HL-60/S4 (cell line): ENCODE results near the gene MYL4.
"Not testable (repeated sequence)": the region's sequence is repeated elsewhere in the genome, so short reads cannot be mapped to it uniquely, and the experiment has no call there.

Experiments
- in situ Hi-C: fragments of 300-500 bp; cut with MboI; formaldehyde crosslinking; loops from 2 replicates; pipeline ENCODE4 v1.14.3; 2022; ENCODE audit warnings: low sequenced_read_pairs

Gene MYL4

DNA sequence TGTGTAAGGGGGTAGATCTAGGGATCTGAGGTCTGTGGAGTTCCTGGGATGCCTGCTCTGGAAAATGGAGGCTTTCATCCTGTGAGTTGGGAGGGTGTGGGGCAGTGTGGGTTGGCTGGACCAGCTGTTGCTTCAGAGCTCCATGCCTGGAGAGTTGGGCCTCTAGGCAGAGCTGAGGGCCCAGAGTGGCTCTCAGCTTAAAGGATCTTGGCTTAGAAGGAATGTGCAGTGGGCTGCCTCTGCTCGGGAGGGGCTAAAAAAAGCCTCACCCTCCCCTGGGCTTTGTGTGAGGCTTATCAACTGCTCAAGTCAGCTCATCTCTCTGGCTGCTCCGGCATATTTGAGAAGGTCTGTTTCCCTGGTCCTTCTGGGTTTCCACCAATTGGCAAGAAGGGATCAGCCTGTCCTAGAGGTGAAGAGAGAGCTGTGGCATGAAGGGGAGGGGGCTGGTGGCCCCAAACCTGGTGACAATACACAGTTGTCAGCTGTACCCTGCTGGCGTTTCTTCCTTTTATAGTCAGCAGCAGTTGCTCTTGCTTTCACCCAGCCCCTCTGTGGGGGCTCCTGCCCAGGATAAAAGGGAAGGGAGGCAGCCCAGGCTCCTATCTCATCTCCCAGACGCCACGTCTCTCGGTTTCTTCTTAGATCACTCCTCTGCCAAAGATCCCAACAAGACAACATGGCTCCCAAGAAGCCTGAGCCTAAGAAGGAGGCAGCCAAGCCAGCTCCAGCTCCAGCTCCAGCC lies at the start of gene MYL4:
Gene MYL4 (plus strand): TSS at position 605 of the 745 bp plus-strand sequence. CDS start 75 bp downstream, at position 680.
- in situ Hi-C loops = no loop called here

DNA sequence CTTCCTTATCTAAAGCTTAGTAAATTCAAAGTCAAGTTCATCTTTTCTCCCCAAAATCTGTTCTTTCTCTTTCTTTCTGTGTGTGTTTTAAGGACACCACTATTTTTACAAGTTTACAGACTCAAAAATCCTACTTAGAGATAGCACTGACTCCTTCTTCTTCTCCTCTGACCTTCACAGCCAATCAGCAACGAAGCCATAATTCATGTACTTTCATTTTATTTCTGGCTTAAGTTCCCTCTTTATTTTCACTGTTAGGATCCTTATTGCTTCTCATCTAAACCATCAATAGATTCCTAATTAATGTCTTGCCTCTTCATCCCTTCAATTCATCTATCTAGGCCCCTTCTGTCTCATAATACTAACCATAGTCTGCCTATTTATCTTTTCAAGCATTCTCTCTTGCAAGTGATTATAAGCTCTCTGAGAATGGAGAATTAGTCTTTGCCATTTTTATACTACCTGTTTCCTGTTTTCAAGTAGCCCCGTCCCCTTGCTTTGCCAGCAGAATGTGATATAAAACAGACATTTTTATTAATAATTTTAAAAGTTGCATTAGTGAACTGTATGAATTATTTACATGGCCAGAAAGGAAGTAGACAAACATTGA lies 47.0 kb upstream of the MYL4 start:
- in situ Hi-C loops = no loop called here

DNA sequence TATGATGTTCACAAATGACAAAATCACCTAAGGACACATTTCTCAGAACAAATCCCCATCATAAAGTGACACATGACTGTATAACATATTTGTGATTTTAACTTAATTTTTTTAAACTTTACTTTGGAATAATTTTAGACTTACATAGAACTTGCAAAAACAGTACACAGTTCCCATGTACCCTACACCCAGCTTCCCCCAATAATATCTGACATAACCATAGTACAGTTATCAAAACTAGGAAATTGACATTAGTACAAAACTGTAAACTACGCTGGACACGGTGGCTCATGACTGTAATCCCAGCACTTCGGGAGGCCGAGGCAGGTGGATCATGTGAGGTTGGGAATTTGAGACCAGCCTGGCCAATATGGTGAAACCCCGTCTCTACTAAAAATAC lies 44.9 kb upstream of the MYL4 start:
- in situ Hi-C loops = no loop called here

DNA sequence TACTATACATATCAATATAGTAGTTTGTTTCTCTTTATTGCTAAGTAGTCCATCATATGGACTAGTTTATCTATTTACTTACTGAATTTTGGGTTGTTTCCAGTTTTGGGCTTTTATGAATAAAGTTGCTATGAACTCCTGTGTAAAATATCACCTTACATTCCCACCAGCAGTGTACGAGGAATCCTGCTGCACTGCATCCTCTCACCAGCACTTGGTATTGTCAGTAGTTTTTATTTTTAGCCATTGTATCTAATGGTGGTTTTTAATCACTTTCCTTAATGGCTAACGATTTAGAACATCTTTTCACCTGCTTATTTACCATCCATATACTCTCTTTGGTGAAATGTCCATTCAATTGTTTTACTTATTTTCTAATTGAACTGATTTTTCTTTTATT lies 44.0 kb upstream of the MYL4 start:
- in situ Hi-C loops = no loop called here

DNA sequence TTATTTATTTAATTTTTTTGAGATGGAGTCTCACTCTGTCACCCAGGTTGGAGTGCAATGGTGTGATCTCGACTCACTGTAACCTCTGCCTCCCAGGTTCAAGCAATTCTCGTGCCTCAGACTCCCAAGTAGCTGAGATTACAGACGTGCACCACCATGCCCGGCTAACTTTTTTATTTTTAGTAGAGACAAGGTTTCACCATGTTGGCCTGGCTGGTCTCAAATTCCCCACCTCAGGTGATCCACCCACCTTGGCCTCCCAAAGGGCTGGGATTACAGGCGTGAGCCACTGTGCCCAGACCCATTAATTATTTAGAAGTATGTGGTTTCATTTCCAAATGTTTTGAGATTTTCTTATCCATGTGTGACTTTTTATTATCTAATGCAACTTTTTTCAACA lies 42.3 kb upstream of the MYL4 start:
- in situ Hi-C loops = not testable (repeated sequence)

DNA sequence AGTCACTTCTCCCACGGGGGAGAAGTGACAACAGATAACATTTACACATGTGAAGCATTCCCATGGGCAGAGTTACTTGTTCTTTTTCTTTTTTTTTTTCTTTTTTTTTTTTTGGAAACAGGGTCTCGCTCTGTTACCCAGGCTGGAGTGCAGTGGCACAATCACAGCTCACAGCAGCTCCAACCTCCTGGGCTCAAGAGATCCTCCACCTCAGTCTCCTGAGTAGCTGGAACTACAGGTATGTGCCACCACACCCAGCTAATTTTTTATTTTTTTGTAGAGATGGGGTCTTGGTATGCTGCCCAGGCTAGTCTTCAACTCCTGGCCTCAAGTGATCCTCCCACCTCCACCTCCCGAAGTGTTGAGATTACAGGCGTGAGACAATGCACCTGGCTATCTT lies 40.3 kb upstream of the MYL4 start:
- in situ Hi-C loops = not testable (repeated sequence)

DNA sequence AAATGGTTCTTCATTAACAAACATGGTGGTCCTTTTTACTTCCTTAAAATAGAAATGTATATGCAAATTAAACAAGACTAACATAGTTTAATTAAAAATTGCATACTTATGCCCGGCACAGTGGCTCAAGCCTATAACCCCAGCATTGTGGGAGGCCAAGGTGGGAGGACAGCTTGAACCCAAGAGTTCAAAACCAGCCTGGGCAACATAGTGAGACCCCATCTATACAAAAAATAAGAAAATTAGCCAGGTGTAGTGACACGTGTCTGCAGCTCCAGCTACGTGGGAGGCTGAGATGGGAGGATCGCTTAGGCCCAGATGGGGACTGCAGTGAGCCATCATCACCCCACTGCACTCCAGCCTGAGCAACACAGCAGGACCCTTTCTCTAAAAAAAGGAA lies 38.4 kb upstream of the MYL4 start:
- in situ Hi-C loops = no loop called here

DNA sequence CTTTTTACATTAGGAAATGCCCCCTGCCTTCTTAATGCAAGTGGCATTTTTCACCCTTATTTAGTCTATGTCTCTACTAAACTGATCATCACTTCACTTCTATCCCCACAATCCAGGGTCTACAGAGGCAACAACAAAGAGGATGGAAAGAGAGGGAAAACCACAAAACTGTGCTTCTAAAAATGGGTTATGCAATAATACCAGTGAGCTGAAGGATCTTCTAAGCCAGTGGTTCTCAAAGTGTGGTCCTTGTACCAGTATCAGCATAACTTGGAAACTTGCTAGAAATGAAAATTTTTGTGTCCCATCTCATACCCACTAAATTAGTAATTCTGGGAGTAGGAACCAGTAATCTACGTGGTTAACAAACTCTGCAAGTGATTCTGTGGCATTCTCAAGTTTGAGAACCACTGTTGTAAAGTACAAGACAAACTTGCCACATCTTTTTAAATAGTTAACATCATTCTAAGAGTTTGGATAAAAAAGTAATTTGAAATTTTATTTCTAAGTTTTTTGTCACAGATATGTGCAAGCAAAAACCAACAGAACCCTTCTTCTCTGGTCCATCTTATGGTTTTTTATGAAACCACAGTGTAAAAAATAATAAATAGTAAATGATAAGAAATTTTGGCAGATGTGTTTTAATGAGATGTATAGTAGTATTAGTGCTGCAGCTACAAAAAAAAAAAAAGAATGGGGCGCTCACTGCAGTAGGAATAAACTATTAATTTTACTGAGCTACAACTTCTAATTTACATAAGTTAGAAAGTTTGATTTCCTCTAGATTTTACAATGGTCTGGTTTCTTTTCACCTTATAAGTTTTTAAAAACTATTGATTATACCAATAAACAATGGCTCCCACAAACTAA lies 36.2 kb upstream of the MYL4 start:
- in situ Hi-C loops = no loop called here

DNA sequence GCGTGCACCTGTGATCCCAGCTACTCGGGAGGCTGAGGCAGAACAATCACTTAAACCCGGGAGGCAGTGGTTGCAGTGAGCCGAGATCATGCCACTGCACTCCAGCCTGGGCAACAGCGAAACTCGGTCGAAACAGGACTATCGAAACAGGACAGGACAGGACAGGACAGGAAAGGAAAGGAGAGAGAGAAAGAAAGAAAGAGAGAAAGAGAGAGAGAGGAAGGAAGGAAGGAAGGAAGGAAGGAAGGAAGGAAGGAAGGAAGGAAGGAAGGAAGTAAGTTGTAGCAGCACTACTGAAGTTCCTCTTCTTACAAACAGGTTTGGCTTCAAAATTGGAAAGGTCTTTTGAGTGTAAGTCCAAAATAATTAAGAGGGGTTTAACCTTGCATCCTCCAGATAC lies 34.3 kb upstream of the MYL4 start:
- in situ Hi-C loops = not testable (repeated sequence)

DNA sequence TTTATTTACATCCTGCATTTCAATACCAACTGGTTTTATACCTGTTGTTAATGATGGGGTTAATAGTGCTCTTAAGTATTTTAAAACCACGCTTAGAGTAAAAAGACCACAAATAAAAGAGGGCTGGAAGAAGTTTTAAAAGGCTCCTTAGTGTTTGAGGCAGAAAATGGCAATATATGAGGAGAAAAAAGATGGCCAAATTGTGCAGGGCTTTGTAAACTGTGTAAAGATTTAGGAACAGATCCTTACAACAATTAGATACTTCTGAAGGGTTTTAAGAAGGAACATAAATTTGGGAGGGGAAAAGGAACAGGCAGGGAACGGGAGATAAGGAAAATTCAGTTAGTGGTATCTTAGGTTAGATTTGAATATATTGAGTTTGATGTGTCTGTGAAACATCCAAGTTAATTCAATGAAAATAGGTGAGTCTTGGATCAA lies 32.7 kb upstream of the MYL4 start:
- in situ Hi-C loops = no loop called here

DNA sequence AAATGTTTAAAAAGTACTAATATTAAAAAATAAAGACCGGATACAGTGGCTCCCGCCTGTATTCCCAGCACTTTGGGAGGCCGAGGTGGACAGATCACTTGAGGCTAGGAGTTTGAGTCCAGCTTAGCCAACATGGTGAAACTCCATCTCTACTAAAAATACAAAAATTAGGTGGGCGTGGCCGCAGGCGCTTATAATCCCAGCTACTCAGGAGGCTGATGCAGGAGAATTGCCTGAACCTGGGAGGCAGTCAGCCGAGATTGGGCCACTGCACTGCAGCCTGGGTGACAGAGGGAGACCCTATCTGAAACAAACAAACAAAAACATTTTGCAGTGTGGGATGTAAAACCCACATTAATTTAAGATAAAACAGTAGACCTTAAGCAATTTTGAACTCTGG lies 31.9 kb upstream of the MYL4 start:
- in situ Hi-C loops = no loop called here

DNA sequence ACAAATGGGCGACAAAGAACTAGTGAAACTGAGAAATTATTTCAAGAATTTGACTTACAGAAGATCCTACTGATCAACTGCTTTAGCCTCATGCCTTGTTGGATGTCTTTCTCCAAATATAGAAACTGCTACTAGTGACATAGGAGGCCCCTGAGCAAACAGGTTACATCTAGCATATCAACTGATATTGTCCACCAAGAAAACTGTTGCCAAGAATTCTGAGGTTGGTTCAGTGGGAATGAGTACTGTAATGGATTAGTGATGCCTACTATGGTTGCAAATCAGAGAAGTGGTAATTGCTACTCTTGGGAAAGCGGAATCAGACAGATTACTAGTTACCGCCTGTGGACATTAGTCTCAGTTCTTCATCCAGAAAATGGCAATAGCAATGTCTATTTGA lies 30.0 kb upstream of the MYL4 start:
- in situ Hi-C loops = no loop called here

DNA sequence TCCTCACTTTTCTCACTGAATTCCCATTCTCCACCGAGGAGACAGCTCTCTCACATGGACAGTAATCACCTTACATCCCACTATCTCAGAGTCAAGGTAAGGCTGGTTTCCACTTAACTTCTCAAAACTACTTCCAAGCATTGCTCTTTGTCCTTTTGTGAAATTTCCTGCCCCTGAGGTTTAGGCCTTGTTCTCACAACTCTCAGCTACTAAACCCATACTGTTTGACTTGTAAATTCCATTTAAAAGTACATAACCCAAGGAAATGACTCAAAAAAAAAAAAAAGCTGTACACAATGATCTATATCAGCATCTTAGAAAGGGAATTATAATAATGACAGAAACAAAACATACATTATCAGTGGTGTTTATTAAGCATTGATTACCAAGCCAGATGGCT lies 28.8 kb upstream of the MYL4 start:
- in situ Hi-C loops = no loop called here

DNA sequence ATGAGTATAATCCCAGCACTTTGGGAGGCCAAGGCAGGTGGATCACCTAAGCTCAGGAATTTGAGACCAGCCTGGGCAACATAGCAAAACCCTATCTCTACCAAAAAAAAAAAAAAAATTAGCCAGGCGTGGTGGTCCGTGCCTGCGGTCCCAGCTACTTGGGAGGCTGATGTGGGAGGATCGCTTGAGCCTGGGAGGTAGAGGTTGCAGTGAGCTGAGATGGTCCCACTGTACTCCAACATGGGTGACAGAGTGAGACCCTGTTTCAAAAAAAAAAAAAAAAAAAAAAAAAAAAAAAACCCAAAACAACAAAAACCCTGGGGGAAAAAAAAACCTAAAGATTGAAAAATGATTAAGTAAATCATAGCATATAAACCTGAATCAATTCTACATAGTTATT lies 28.2 kb upstream of the MYL4 start:
- in situ Hi-C loops = not testable (repeated sequence)

DNA sequence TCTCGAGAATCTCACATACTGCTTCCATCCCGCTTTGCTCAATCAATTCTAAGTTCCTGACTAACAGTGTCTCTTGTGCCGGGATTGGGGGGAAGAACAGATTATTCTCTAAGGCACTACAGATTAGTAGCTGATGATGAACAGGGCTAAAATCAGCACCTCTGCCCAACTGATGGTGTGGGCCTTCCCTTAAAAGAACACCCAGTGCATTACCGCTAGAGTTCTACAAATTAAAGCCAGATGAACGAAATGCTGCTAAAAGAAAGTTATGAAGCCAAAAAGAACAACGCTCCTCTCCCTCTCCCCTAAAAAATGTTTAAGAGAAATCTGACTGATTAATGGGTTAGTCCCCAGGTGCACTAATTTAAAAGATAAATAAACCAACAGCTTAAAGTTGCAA lies 24.5 kb upstream of the MYL4 start:
- in situ Hi-C loops = no loop called here

DNA sequence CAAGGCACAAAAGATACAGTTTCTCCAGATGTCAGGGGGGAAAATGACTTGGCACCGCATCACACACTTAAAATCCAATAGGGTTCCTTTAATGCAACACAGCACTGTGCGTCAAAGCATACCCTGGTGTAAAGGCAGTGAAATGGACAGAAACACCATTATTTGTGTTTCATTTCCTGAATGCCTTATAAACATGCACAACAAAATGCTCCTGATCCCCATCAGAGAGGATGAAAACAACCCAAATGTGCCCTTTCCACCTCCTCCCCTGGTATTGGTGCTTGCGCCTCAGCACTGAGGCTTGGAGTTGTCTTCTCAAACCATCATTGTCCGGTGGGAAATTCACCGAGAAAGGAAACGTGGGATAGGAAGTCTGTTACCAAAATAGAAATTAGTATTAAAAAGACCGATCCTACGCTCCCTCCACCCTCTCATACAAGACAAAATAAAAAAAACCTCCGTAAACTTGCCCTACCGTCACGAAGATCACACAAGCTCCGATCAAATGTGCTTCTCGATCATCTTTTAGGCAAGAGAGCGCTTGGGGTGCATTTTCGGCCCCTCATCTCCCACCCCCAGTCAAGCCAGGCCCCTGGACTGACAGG lies 20.8 kb upstream of the MYL4 start:
- in situ Hi-C loops = no loop called here

DNA sequence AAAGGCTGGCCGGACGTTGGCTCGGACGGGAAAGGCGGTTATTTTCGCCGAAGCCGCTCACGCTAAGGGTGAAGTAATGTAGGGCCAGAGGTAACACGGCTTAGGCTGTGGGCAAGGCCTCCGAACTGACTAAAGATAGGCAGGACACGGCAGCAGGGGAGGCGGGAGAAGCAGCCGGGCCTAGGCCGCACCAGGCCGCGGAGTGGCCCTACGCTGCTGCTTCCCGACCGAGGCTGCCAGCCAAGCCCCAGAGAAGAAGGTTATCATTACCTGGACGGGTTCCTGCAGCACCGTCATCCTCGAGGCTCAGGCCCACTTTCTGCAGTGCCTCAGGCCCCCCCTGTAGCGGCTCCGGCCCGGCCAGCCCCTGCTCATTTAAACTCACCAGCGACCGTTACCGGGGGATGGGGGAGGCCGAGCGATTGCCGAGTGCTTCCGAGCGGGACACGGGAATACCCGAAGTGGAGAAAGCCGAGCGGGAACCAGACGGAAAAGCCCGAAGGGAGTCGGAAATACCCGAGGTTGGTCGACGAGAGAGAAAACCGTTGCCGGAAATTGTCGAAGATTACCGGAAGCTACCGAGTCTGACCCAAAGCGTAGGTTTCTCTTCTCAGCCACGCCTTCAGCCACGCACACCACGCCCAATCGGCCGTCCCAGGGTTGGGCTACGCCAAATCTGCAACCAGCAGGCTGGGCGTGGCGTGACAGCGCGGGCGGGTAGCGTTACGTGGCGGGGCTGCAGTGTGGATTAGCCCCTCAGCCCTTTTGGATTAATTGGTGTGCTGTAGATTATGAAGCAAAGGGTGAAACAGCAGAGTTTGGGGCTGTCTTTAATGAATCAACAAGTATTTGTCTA lies 20.0 kb upstream of the MYL4 start, which contains the start of gene CDC27:
Gene CDC27 (minus strand): TSS at position 420 of the 856 bp plus-strand sequence. CDS start 123 bp downstream, at position 297.
- in situ Hi-C loops = no loop called here

DNA sequence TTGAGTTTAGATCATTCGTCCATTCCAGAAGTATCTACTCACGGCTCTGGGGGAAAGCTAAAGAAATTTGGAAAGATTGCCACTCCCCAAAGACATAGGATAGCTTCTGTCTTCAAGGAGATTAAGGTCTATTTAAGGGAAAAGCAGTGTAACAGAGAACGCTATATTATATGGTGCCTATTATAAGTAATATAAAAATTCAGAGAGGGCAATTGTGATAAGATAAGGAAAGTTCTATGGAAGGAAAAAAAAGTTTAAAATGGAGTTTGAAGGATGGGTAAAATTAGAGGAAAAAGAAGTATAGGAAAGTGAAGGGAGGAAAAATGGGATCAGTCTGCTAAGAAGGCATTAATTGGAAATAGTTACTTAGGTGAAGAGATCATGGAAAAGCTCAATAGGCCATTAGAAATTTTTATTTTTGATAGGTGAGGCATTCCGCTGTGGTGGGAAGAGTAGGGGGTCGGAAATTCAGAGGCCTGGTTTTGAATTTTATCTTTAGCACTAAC lies 19.4 kb upstream of the MYL4 start:
- in situ Hi-C loops = no loop called here

DNA sequence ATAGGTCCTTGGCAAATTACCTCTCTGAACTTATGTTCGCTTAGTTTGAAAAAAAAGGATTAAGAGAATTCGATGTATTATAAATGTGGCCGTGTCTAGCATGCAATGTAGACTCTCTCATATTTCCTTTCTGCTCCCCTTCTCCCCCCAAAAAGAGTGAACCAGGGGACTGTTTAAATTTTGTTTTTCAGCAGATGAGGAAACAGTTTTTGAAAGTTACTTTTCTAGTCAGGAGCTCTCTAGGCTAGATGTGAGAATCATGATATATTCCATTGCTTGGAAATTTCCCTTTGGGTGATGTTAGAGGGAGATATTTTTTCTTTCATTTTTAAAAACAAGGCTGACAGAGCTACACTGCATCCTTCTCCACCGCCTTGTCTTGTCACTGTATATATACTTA lies 18.9 kb upstream of the MYL4 start:
- in situ Hi-C loops = no loop called here

DNA sequence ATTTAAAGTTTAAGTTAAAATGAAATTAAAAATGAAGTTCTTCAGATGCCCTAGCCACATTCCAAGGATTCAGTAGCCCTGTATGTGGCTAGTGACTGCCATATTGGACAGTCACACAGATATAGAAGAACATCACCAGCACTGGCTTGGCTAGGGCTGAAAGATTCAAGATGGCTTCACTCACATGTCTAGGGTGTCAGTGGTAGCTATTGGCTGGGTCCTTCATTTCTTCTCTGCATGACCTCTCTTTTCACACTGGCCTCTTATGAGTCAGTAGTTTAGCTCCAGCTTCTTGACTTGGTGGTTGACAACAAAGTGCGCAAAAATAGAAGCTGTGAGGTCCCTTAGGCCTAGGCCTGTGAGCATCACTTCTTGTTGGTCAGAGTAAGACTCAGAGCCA lies 18.4 kb upstream of the MYL4 start:
- in situ Hi-C loops = no loop called here
